Inflammatory macrophage treated with lipopolysaccharide for 1 hour (primary cell): ENCODE measurements around the gene ALDH3A1.
A peak's percentile ranks its signal among the peaks of the same experiment; 100 is the strongest.

Experiments
- DNase-seq, 2 donors: peaks; one replicate each; pipeline ENCODE4 v3.0.0-alpha.2; 2020 to 2022

ALDH3A1 gene

GRCh38 chr17:19759568-19760549, 11.8 kb upstream of the ALDH3A1 start:
- DNase-seq, result no peak

GRCh38 chr17:19757536-19758180, 9.6 kb upstream of the ALDH3A1 start:
- DNase-seq, result no peak

DNA sequence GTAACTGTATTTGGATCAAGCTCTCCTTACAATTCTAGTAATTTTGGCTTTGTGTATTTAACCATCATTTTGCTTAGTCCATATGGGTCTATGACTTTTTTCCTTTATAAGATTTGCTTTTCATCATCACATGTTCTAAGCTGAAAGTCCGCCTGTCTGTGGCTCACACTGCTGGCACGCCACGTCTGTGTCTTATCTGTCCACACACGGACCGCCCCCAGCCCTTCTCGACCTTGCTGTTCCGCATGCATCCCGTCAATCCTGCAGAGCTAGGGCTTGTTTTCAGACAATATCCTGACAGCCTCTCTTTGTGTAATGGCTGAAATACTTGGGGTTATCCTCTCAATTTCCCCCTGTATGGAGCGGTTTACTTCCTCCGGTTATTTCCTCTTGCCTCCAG, 8.4 kb upstream of the ALDH3A1 start:
- no peak for DNase-seq

DNA sequence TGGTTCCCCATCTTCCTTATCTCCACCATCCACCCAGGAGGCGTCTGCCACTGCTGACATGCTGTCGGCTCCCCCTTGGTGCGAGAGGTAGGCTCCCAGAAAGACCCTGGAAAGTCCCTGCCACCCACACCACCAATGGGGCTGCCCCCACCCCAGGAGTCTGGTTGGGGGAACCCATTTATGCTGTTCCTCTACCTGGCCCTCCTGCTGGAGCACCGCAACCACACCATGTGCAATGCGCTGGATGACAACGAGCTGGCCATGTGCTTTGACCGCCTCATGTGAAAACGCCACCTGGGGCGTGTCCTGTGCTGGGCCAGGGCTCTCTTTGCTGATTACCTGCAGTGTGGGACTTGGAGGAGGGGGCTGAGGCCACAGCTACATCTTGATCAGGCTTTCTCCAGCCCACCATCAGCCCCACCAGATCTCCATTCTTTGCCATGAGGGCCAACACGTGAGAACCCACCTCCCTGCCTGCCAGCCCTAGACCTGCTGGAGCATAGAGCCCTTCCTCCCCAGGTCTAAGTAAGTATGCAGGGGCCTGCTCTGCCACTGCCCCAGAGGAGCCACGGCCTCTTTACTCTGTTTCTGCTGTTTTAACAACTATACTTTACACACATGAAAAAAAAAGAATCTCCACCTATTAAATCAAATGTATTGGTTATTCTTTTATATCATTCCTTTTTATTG, 7.9 kb upstream of the ALDH3A1 start:
- no peak for DNase-seq

- DNase-seq, result no peak
Measured at GRCh38 chr17:19755392-19755791, 7.3 kb upstream of the ALDH3A1 start.

- no peak for DNase-seq
Measured at GRCh38 chr17:19753661-19754463, 5.8 kb upstream of the ALDH3A1 start.

GRCh38 chr17:19753051-19753509, 5.0 kb upstream of the ALDH3A1 start:
- DNase-seq, result peak; percentile 84 to 94

GRCh38 chr17:19752216-19753050, 4.3 kb upstream of the ALDH3A1 start:
- DNase-seq, result no peak

DNA sequence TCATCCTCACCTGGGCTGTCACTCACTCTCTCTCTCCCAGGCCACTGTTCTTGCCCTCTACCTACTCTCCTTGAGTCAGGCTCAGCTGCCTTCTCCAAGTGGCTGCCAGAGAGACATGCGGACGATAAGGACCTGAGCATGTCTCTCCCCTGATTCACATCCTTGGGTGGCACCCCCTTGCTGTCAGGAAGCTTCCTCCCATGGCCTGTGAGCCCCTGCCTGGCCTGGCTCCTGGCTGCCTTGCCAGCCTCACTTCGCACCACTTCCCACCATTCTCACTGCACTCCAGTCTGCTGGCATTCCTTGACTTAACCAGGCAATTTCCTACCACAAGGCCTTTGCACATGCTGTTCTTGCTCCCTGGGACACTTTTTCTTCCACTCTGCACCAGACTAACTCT, 2.7 kb upstream of the ALDH3A1 start:
- DNase-seq, result no peak

DNA sequence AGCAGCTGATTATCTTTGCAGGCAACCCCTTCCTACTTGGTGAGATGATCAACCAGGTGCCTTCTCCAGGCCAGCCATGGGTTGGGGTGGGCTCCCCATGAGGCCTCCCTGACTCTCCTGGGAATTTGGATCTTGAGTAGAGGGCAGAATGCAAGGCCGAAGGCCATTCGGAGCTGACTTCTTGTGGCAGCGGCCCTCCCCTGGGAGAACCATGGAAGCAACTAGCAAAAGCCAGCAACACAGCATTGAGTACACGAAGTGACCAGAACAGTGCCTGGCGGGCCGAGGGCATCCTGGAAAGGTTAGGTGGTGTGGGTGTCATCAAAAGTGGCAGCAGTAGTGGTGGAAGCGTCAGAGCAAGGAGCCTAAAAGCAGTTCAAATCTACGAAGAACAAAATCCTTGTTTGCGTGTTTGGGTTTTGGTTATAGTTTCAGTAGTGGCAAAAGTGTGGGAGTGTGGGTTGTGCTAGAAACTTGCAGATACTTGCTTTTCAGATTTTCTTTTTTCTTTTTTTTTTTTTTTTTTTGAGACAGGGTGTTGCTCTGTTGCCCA, 2.0 kb upstream of the ALDH3A1 start:
- DNase-seq, result no peak

DNA sequence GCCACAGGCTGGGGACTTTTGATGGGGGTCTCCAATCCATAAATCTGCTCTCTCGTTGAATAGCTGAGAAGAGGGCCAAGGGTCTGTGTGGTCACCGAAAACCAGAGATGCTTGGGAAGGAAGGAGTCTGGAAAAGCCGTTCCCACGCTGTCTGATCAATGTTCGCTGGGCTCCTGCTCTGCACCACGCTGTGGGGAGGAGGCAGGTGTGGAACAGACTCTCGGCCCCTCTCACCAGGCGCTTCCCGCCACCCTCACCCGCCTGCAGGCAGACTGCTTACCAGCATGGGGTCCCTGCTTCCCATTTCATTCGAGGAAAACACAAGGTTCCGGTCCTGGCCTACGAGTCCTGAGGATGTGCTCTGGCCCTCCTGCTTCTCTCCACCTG, 702 bp upstream of the ALDH3A1 start:
- no peak for DNase-seq

DNA sequence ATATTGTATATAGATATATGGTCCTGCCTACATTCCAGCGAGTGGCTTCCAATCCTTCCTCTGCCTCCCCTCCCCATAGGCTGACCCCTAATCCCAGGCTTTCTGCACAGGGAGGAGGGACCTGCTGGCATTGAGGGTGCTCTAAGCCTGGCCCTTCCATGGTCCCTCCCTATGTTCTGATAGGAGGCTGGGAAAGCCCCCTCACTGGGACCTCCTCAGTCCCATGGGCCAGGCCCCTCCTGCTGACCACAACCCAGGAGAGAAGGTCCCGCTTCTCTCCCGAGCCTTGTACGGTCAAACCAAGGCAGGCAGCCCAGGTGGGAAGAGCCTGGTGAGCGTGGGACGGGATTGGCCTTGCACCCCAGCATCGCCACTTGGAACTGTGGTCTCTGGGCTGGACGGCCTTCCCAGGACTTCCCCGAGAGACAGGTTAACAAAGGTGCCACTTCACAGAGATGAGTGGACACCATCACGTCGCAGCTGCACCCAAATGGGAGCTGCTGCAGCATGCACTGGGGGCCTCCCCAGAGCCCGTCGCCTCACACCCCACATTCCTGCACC, 859 bp downstream of the ALDH3A1 start:
- no peak for DNase-seq

GRCh38 chr17:19746517-19746916, 1.6 kb downstream of the ALDH3A1 start:
- DNase-seq, result no peak

DNA sequence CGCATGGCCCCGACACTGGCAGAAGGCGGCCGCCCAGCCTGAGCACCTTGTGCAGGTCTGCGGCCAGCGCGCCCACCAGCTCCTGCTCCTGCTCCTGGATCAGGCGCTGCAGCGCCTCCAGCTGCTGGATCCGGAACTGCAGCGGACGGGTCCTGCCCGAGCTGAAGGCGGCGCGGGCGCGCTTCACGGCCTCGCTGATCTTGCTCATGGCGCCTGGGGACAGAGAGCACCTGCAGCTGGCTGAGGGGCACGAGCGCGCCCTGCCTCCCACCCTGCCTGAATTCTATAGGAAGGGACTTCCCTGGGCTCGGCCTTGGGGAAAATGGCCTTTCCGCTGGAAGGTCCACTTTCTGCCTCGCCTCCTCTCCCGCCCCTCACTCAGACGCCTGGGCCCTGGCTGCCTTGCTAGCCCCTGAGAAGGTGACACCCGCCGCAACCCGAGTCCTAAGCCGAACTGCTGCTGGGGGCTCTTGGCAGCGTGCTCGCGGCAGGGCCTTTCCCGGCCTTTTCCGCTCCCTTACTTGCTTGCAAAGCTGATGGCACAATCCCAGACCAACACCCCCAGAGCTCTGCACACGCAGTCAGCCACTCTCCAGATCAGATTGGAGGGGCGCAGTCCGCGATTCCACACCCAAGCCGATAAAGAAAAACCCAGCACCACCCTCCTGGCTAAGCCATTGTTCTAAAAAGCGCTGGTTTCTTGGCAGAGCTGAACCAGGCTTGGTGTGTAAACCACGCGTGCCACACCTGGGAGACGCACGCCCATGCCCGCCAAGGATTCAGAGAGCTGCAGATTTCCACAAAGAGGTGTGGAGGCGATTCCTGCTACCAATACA, 3.0 kb downstream of the ALDH3A1 start:
- peak; percentile 63 to 89 for DNase-seq

- DNase-seq, result no peak
Measured at GRCh38 chr17:19744492-19744891, 3.6 kb downstream of the ALDH3A1 start.

DNA sequence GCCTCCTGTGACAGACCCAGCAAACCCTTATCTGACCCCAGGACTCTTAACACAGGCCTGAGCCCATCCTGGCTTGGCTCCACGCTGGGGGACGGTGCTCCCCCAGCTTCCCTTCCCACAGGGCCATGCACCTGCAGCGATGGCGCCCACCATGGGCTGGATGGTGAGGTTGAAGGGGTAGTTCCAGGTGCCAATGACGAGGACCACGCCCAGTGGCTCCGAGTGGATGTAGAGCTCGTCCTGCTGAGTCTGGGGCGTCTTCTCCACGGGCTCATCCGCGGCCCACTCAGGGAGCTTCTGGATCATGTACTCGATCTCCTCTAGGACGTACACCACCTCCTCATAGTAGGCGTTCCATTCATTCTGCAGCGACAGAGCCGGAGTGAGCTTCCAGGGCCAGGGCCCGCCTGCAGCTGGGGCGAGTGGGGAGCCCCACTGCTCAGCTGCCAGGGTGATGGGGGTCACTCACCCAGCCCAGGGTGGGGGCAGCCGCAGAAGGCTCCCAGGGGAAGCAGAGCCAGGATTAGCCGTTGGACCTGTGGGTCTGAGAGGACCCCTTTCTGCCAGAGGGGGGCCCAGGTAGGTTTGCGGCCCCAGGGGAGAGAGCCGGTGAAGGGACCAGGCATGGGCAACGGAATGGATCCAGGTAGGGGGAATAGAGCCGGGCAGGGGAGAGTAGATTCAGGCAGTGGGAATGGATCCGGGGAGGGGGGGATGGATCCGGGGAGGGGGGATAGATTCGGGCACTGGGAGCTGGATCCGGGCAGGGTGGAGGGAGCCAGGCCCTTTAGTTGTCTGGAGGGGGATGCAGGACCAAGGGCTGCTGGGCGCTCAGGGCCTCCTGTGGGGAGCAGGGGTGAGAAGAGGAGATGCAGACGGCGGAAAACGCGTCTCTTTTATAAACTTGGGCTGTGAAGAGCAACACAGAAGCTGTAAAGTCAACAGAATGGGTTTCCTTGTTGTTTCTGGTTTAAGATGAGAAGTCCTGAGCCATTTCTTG, 4.7 kb downstream of the ALDH3A1 start:
- DNase-seq, result no peak

DNA sequence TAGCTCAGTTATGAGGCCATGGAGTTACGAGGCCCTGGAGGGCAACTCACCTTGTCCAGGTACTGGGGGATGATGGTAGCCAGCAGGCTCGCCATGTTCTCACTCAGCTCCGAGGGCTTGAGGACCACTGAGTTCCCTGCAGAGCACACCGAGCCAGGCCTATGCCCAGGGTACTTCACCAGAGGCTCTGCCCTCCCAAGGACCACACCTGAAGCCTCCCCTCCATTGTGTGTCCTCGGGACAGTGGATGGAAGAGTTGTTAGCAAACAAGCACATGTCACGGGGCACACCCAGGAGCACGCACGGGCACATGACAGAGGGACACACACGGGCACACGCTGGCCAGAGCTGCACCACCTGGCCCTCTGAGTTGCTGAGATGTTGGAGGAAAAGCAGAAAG, 5.6 kb downstream of the ALDH3A1 start:
- DNase-seq, result no peak

DNA sequence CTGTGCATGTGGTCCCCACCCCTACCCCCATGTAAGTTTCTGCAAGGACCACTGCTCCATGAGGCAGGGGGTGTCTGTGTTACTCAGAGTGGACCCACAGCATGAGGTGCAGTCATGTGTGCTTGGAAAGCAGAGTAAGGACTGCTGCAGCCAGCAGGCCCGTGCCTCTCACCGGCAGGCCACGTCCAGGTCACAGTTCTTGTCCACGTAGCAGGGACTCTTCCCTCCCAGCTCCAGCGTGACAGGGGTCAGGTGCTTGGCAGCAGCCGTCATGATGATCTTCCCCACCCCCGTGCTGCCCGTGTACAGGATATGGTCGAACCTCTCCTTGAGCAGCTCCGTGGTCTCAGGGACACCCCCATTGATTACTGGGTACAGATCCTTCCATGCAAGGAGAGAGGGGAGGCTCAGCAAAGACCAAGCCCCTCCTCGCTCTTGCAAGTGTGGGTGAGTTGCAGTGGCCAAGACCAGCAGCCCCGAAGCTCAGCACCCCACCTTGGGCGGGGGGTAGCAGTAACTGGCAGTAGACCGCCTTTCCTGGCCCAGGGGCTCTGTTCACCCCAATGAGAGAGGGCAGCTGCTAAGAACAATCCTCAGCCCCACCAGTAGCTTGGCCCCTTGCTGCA, 6.2 kb downstream of the ALDH3A1 start:
- DNase-seq, result no peak
